GF-D8 (cell line): Measurements from ENCODE around the gene PCMTD2.
A peak's percentile ranks its signal among the peaks of the same experiment; 100 is the strongest.

Experiments
- DNase-seq: peaks from one replicate; lab custom pipeline; 2025; lab: John Stamatoyannopoulos, UW

PCMTD2 gene

GRCh38 chr20:64255361-64256281 is at the start of gene PCMTD2:
PCMTD2 (plus strand) TSS chr20:64255748; CDS start chr20:64259966, 4,218 bp downstream.
- DNase-seq, result peak; percentile 55

- no peak for DNase-seq
Observed at GRCh38 chr20:64206614-64207013, 48.9 kb upstream of the PCMTD2 start.

GRCh38 chr20:64207641-64208590 is 47.6 kb upstream of the PCMTD2 start:
- no peak for DNase-seq

- DNase-seq, result no peak
Observed at GRCh38 chr20:64209148-64209547, 46.4 kb upstream of the PCMTD2 start.

GRCh38 chr20:64210656-64211369 is 44.7 kb upstream of the PCMTD2 start:
- no peak for DNase-seq

- DNase-seq, result no peak
Observed at GRCh38 chr20:64211874-64212658, 43.5 kb upstream of the PCMTD2 start.

GRCh38 chr20:64212755-64213154 is 42.8 kb upstream of the PCMTD2 start:
- DNase-seq, result no peak

GRCh38 chr20:64214113-64214512 is 41.4 kb upstream of the PCMTD2 start:
- DNase-seq, result no peak

- no peak for DNase-seq
Observed at GRCh38 chr20:64214952-64215351, 40.6 kb upstream of the PCMTD2 start.

- DNase-seq, result no peak
Observed at GRCh38 chr20:64216036-64216435, 39.5 kb upstream of the PCMTD2 start.

- DNase-seq, result no peak
Observed at GRCh38 chr20:64216910-64217309, 38.6 kb upstream of the PCMTD2 start.

GRCh38 chr20:64217539-64218221 is 37.9 kb upstream of the PCMTD2 start:
- DNase-seq, result no peak

- DNase-seq, result no peak
Observed at GRCh38 chr20:64219202-64219601, 36.3 kb upstream of the PCMTD2 start.

GRCh38 chr20:64219730-64220129 is 35.8 kb upstream of the PCMTD2 start:
- no peak for DNase-seq

GRCh38 chr20:64220420-64220819 is 35.1 kb upstream of the PCMTD2 start:
- DNase-seq, result no peak

GRCh38 chr20:64220891-64221527 is 34.5 kb upstream of the PCMTD2 start:
- no peak for DNase-seq

GRCh38 chr20:64222291-64222735 is 33.2 kb upstream of the PCMTD2 start:
- no peak for DNase-seq

- no peak for DNase-seq
Observed at GRCh38 chr20:64222851-64223525, 32.6 kb upstream of the PCMTD2 start.

GRCh38 chr20:64223526-64224067 is 32.0 kb upstream of the PCMTD2 start:
- DNase-seq, result no peak
